ENCODE data around the gene APBA2. TPM values are rescaled to one million over a fixed set of nuclear protein-coding genes. Genes with fewer than 3 reads are reported as not detected.

Gene APBA2
- total and polyA plus RNA-seq, 7 donors: 0.06 to 0.36 (median 0.08) TPM; not detected in 2

- no peak for DNase-seq
- WGBS, 3 donors: 82 to 88% (median 87%) methylated on average over 17 of the region's 17 CpGs
- no peak overlapping the region for H3K4me3 ChIP-seq
These were observed 33.4 kb downstream of the APBA2 start for GRCh38 chr15:28919201-28919635.

DNA sequence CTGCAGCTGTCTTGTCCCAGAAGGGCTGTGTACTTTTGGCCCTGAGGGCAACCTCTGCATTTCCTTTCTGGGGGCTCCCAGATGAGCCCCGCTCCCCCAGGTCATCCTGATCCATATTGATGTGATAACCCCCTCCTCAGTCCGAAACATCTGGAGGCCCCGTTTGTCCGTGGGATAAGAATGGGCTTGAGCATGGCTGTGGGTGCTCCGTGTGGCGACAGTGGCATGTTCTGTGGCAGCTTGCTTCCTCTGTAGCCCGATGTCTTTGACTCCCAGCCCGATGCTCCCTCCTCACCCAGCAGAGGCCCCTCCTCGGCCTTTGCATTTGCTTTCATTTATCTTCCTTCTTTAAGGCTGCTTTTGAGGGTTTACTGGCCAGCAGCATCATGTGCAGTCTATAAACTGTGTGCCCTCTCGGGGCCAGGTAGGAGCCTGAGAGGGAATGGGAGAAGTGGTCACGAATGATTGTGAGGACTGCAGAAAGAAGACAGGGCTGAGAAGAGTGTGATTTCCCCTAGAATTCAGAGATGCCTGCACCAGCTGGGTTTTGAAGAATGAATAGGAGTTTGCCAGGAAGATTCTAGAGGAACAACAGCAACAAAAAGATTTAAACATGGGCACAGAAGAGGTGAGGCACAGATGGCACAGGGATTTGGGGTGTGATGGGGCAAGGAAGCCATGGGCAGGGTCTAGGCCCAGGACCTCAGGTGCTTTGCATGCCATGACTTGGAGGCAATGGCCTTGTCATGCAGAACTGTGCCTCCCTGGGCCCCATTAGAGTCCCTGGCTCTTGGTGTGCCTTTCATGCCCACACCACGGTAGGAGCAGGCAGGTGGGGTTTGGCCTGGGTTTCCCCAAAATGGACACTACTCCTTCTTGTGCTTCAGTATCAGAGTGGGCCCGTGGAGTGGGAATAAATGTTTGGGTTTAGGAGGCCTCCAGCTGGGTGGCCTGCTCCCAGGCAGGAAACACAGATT lies 34.2 kb downstream of the APBA2 start:
- no peaks in the 10 kb centered on the region for H3K4me1 ChIP-seq
- TF ChIP-seq, protein P1, sequence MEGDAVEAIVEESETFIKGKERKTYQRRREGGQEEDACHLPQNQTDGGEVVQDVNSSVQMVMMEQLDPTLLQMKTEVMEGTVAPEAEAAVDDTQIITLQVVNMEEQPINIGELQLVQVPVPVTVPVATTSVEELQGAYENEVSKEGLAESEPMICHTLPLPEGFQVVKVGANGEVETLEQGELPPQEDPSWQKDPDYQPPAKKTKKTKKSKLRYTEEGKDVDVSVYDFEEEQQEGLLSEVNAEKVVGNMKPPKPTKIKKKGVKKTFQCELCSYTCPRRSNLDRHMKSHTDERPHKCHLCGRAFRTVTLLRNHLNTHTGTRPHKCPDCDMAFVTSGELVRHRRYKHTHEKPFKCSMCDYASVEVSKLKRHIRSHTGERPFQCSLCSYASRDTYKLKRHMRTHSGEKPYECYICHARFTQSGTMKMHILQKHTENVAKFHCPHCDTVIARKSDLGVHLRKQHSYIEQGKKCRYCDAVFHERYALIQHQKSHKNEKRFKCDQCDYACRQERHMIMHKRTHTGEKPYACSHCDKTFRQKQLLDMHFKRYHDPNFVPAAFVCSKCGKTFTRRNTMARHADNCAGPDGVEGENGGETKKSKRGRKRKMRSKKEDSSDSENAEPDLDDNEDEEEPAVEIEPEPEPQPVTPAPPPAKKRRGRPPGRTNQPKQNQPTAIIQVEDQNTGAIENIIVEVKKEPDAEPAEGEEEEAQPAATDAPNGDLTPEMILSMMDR (IDR thresholded peaks at IDR 0.05): no peak
- WGBS, 3 donors: 81 to 83% (median 83%) methylated on average over 13 of the region's 13 CpGs
- no peak overlapping the region for H3K4me3 ChIP-seq
- no peaks in the 10 kb centered on the region for H3K9me3 ChIP-seq
- ATAC-seq (no peak), DNase-seq (no peak)
- no peak overlapping the region for H3K27ac ChIP-seq
- H3K36me3 ChIP-seq (ENCODE audit: insufficient read depth in 1 of 2, low read depth in 1 of 2): no peaks in the 10 kb centered on the region
- intact Hi-C loops (cut with DNase I): no loop called here
- H3K27me3 ChIP-seq (ENCODE audit: insufficient read depth in 3 of 3, low read length in 2 of 3): peaks cover 0 to 6% (median 0%) of the 10 kb centered on the region in 3 donors

More at GRCh38 chr15:28919201-28919635, 33.4 kb downstream of the APBA2 start:
- no peak for ATAC-seq
- H3K4me1 ChIP-seq: no peaks in the 10 kb centered on the region
- H3K27ac ChIP-seq: no peak overlapping the region
- H3K27me3 ChIP-seq (ENCODE audit: insufficient read depth in 3 of 3, low read length in 2 of 3): peaks cover 0 to 6% (median 0%) of the 10 kb centered on the region in 3 donors
- TF ChIP-seq, protein P1 (IDR thresholded peaks at IDR 0.05): no peak
- intact Hi-C loops (cut with DNase I): no loop called here
- no peaks in the 10 kb centered on the region for H3K9me3 ChIP-seq
- H3K36me3 ChIP-seq (ENCODE audit: insufficient read depth in 1 of 2, low read depth in 1 of 2): no peaks in the 10 kb centered on the region

- no peaks in the 10 kb centered on the region for H3K9me3 ChIP-seq
- peaks cover 0 to 6% (median 0%) of the 10 kb centered on the region in 3 donors for H3K27me3 ChIP-seq (ENCODE audit: insufficient read depth in 3 of 3, low read length in 2 of 3)
- ATAC-seq (no peak), DNase-seq (no peak)
- H3K27ac ChIP-seq: no peak overlapping the region
- no peak overlapping the region for H3K4me3 ChIP-seq
- no peaks in the 10 kb centered on the region for H3K36me3 ChIP-seq (ENCODE audit: insufficient read depth in 1 of 2, low read depth in 1 of 2)
- H3K4me1 ChIP-seq: no peaks in the 10 kb centered on the region
- 71 to 75% (median 72%) methylated on average over 5 of the region's 5 CpGs for WGBS, 3 donors
- intact Hi-C loops (cut with DNase I): no loop called here
- TF ChIP-seq, protein P1 (IDR thresholded peaks at IDR 0.05): no peak
These were observed 35.1 kb downstream of the APBA2 start for GRCh38 chr15:28920781-28921331.

- Histone ChIP-seq H3K27me3 (ENCODE audit: insufficient read depth in 3 of 3, low read length in 2 of 3) (peaks cover 0 to 6% (median 0%) of the 10 kb centered on the region in 3 donors), H3K9me3 (no peaks in the 10 kb centered on the region), H3K36me3 (ENCODE audit: insufficient read depth in 1 of 2, low read depth in 1 of 2) (no peaks in the 10 kb centered on the region), H3K27ac (no peak overlapping the region), H3K4me3 (no peak overlapping the region), H3K4me1 (no peaks in the 10 kb centered on the region)
- TF ChIP-seq, protein P1 (IDR thresholded peaks at IDR 0.05): no peak
- 75 to 83% (median 77%) methylated on average over 10 of the region's 10 CpGs for WGBS, 3 donors
- ATAC-seq (no peak), DNase-seq (no peak)
- intact Hi-C loops (cut with DNase I): no loop called here
These were observed 35.6 kb downstream of the APBA2 start for GRCh38 chr15:28921336-28921735.

All from psoas muscle (tissue), 8 donors.